HG03025 (cell line): ENCODE data around the gene AGAP2.
"Not testable (repeated sequence)": the region's sequence is repeated elsewhere in the genome, so short reads cannot be mapped to it uniquely, and the experiment has no call there.

Source experiments
- ATAC-seq: cut with Tn5 transposase; IDR thresholded peaks from one replicate; pipeline ENCODE4 v1.9.1; 2021; ENCODE audit warnings: mild to moderate bottlenecking, moderate library complexity; ENCODE audit not compliant: unreplicated experiment, low FRiP score

Gene AGAP2

GRCh38 chr12:57707250-57707649 is 31.3 kb downstream of the AGAP2 start:
- no peak for ATAC-seq

- ATAC-seq, result no peak
These were observed 38.2 kb downstream of the AGAP2 start for GRCh38 chr12:57700317-57700716.

- no peak for ATAC-seq
These were observed 40.1 kb downstream of the AGAP2 start for GRCh38 chr12:57698414-57698813.

GRCh38 chr12:57697076-57697475 is 41.5 kb downstream of the AGAP2 start:
- ATAC-seq, result no peak

GRCh38 chr12:57695770-57696432 is 42.6 kb downstream of the AGAP2 start:
- no peak for ATAC-seq

- no peak for ATAC-seq
These were observed 44.0 kb downstream of the AGAP2 start for GRCh38 chr12:57694459-57695019.

- ATAC-seq, result peak; percentile 98
These were observed 44.7 kb downstream of the AGAP2 start, which contains the start of gene OS9 for GRCh38 chr12:57693659-57694458. TSS of gene OS9 (plus strand) at chr12:57694132. CDS start at chr12:57694162, 30 bp downstream.

- no peak for ATAC-seq
These were observed 45.3 kb downstream of the AGAP2 start for GRCh38 chr12:57693317-57693658.

- no peak for ATAC-seq
These were observed 46.0 kb downstream of the AGAP2 start for GRCh38 chr12:57692500-57692899.

GRCh38 chr12:57688931-57689330 is 49.6 kb downstream of the AGAP2 start:
- ATAC-seq, result no peak

GRCh38 chr12:57687862-57688261 is 50.7 kb downstream of the AGAP2 start:
- no peak for ATAC-seq

GRCh38 chr12:57679697-57680096 is 58.8 kb downstream of the AGAP2 start:
- no peak for ATAC-seq

- not testable (repeated sequence) for ATAC-seq
These were observed 60.6 kb downstream of the AGAP2 start for GRCh38 chr12:57677947-57678346.

GRCh38 chr12:57674691-57675090 is 63.9 kb downstream of the AGAP2 start:
- no peak for ATAC-seq
